B cell (primary cell): ENCODE results near the gene ING5. TPM values are rescaled to one million over a fixed set of nuclear protein-coding genes. Genes with fewer than 3 reads are reported as not detected.

Experiments
- ATAC-seq: fragments of 200-7000 bp; cut with Tn5 transposase; one replicate; pipeline ENCODE4 v1.10.0; 2021; ENCODE audit warnings: low read depth, mild to moderate bottlenecking, moderate number of reproducible peaks, moderate library complexity
- CTCF ChIA-PET: fragments of 350-600 bp; sonication (Branson Sonifier 250); formaldehyde crosslinking; loops from one replicate; lab custom pipeline; 2021; ENCODE audit warnings: antibody characterized with exemption, inconsistent platforms; lab: Charles Lee
- POLR2A ChIA-PET: fragments of 350-600 bp; sonication (Branson Sonifier 250); formaldehyde crosslinking; loops from one replicate; lab custom pipeline; 2021; ENCODE audit warnings: antibody characterized with exemption; lab: Charles Lee
- DNase-seq: peaks from one replicate; pipeline ENCODE4 v3.0.0; 2013
- H2AFZ ChIP-seq: 2 replicates; pipeline ENCODE4 v1.6.1; 2012; ENCODE audit warnings: mild to moderate bottlenecking, low read depth, low read length; ENCODE audit not compliant: insufficient read depth, poor library complexity, severe bottlenecking
- H3K27ac ChIP-seq, 2 donors: 1 replicate in 1 of 2; 2 replicates in 1 of 2; pipeline ENCODE4 v1.5.1; 2012 to 2013; ENCODE audit warnings: low read length in 2 of 2, mild to moderate bottlenecking in 2 of 2, moderate library complexity in 1 of 2
- H3K27me3 ChIP-seq, 4 experiments: fragments of 200-600 bp in 1 of 4; sonication (generic) in 1 of 4; replicated peaks in 1 of 4; 1 replicate in 2 of 4; 2 replicates in 2 of 4; pipeline versions ENCODE4 v1.6.1 to v1.7.0; 2013 to 2016; ENCODE audit warnings: low read length in 3 of 4, mild to moderate bottlenecking in 2 of 4, mixed read lengths in 1 of 4, moderate library complexity in 1 of 4; ENCODE audit not compliant: insufficient read depth in 4 of 4, control insufficient read depth in 3 of 4; ENCODE audit errors: control extremely low read depth in 1 of 4
- H3K36me3 ChIP-seq, 2 experiments: replicated peaks in 1 of 2; 1 replicate in 1 of 2; 2 replicates in 1 of 2; pipeline versions ENCODE4 v1.6.1 to v1.7.1; 2013; ENCODE audit warnings: low read length in 1 of 2; ENCODE audit not compliant: insufficient read depth in 2 of 2, control insufficient read depth in 1 of 2; ENCODE audit errors: control extremely low read depth in 1 of 2, extremely low read depth in 1 of 2
- H3K4me1 ChIP-seq, 2 donors: fragments of 200-600 bp in 1 of 2; sonication (generic) in 1 of 2; 1 replicate in 1 of 2; 2 replicates in 1 of 2; pipeline versions ENCODE4 v1.5.1 to v1.6.1; 2013 to 2017; ENCODE audit warnings: low read length in 2 of 2; ENCODE audit not compliant: control insufficient read depth in 2 of 2, insufficient read depth in 2 of 2
- H3K4me2 ChIP-seq: replicated peaks from 2 replicates; pipeline ENCODE3; 2012; ENCODE audit warnings: mild to moderate bottlenecking, low read depth, low read length; ENCODE audit not compliant: poor library complexity, severe bottlenecking
- H3K4me3 ChIP-seq, 5 experiments: fragments of 200-600 bp in 1 of 5; sonication (generic) in 1 of 5; 1 replicate in 3 of 5; 2 replicates in 2 of 5; pipeline versions ENCODE4 v1.5.1 to v1.7.0; 2011 to 2016; ENCODE audit warnings: low read length in 4 of 5, mild to moderate bottlenecking in 4 of 5, low read depth in 2 of 5, control low read depth in 1 of 5, moderate library complexity in 1 of 5; ENCODE audit not compliant: insufficient read depth in 1 of 5; ENCODE audit errors: control extremely low read depth in 1 of 5, extremely low read depth in 1 of 5
- H3K79me2 ChIP-seq: fragments of 200-600 bp; sonication (generic); one replicate; pipeline ENCODE4 v1.6.0; 2016; ENCODE audit warnings: low read length; ENCODE audit not compliant: control insufficient read depth, insufficient read depth
- H3K9ac ChIP-seq: fragments of 200-600 bp; sonication (generic); 2 replicates; pipeline ENCODE4 v1.6.1; 2017; ENCODE audit warnings: mild to moderate bottlenecking, low read length, moderate library complexity
- H3K9me3 ChIP-seq, 3 donors: one replicate each; pipeline versions ENCODE4 v1.6.1 to v1.7.1; 2013; ENCODE audit warnings: low read length in 2 of 3; ENCODE audit not compliant: control insufficient read depth in 2 of 3, insufficient read depth in 1 of 3; ENCODE audit errors: control extremely low read depth in 1 of 3
- H4K20me1 ChIP-seq: 2 replicates; pipeline ENCODE4 v1.6.0; 2012; ENCODE audit warnings: mild to moderate bottlenecking, low read length; ENCODE audit not compliant: insufficient read depth, control insufficient read depth, poor library complexity, severe bottlenecking
- H3K27ac Mint-ChIP-seq: one replicate; pipeline ENCODE4 v1.8.0; 2021; ENCODE audit warnings: mixed read lengths
- H3K27me3 Mint-ChIP-seq: one replicate; pipeline ENCODE4 v1.8.0; 2021; ENCODE audit warnings: mixed read lengths
- H3K4me1 Mint-ChIP-seq: one replicate; pipeline ENCODE4 v1.8.0; 2021; ENCODE audit warnings: mixed read lengths
- H3K4me3 Mint-ChIP-seq: one replicate; pipeline ENCODE4 v1.8.0; 2021; ENCODE audit warnings: mixed read lengths
- H3K9me3 Mint-ChIP-seq: one replicate; pipeline ENCODE4 v1.8.0; 2022; ENCODE audit warnings: mixed read lengths; ENCODE audit not compliant: insufficient read depth
- CTCF ChIP-seq: fragments of 200-600 bp; IDR thresholded peaks from one replicate; pipeline ENCODE4 v1.8.0; 2022; ENCODE audit warnings: antibody characterized with exemption, mild to moderate bottlenecking
- EZH2 ChIP-seq: IDR thresholded peaks from 2 replicates; pipeline ENCODE4 v1.6.1; 2012; ENCODE audit warnings: borderline replicate concordance, low read depth, mild to moderate bottlenecking, moderate library complexity, low read length; ENCODE audit not compliant: insufficient read depth, poor library complexity, severe bottlenecking
- WGBS: methylation state at CpG from one replicate; pipeline ENCODE4 v1.1.5; 2013; ENCODE audit warnings: missing lambda C conversion rate; ENCODE audit not compliant: insufficient coverage; 5-methylcytosine and 5-hydroxymethylcytosine counted together
- intact Hi-C: fragments of 100-400 bp; cut with micrococcal nuclease; formaldehyde crosslinking; loops from one replicate; pipeline ENCODE4 v1.10.0; 2022
- polyA plus RNA-seq: library from polyadenylated mRNA; depleted of rRNA; stranded (reverse); fragments of >200 nt; gene quantifications from 2 replicates; pipeline ENCODE4 v1.2.3, GENCODE V29; 2012
- total RNA-seq, 2 donors: library from RNA; stranded (reverse); fragments of 120-200 nt in 1 of 2; gene quantifications; 1 replicate in 1 of 2; 2 replicates in 1 of 2; pipeline versions ENCODE4 v1.2.3 to v1.2.4, GENCODE V29; 2013 to 2022

Gene ING5
- total and polyA plus RNA-seq, 2 donors (not counting 1 experiment from before 2014, with no cell fraction given): 70.7 to 82.9 TPM

- H3K27me3 Mint-ChIP-seq: peaks cover 4% of the 10 kb centered on the region
- POLR2A ChIA-PET: no interaction called here
- intact Hi-C loops: no loop called here
- no peak within 1 kb of the TSS for H3K4me3 ChIP-seq
- no peak within 1 kb of the TSS for H2AFZ ChIP-seq
- H4K20me1 ChIP-seq: no peaks in the 10 kb centered on the region
- H3K4me1 Mint-ChIP-seq: peaks cover 8% of the 10 kb centered on the region
- peaks cover 0 to 4% (median 1%) of the 10 kb centered on the region in 3 donors for H3K9me3 ChIP-seq
- H3K79me2 ChIP-seq: no peaks in the 10 kb centered on the region
- DNase-seq (no peak), ATAC-seq (no peak)
- no peak for TF ChIP-seq CTCF
- no peak for TF ChIP-seq EZH2
- CTCF ChIA-PET: no interaction called here
- peaks cover 0 to 14% of the 10 kb centered on the region in 2 donors for H3K4me1 ChIP-seq
- H3K27me3 ChIP-seq: peaks cover 0 to 13% (median 0%) of the 10 kb centered on the region in 4 experiments
- H3K4me3 Mint-ChIP-seq: no peak within 1 kb of the TSS
- peaks cover 2% of the 10 kb centered on the region for H3K9me3 Mint-ChIP-seq
- no peak within 1 kb of the TSS for H3K27ac ChIP-seq
- H3K36me3 ChIP-seq: no peaks in the 10 kb centered on the region
- WGBS: 86% methylated on average over 24 of the region's 27 CpGs
- H3K9ac ChIP-seq: no peak within 1 kb of the TSS
- H3K27ac Mint-ChIP-seq: no peak within 1 kb of the TSS
- H3K4me2 ChIP-seq: no peak within 1 kb of the TSS
Observed at GRCh38 chr2:241776336-241777169, 74.7 kb downstream of the ING5 start, which contains the start of gene GAL3ST2. Gene GAL3ST2 (plus strand): TSS chr2:241776822. CDS start chr2:241776956, 134 bp downstream.

GRCh38 chr2:241777170-241777685, 75.4 kb downstream of the ING5 start:
- H2AFZ ChIP-seq: no peak overlapping the region
- H3K4me1 ChIP-seq: peaks cover 0 to 8% of the 10 kb centered on the region in 2 donors
- H3K27me3 ChIP-seq: peaks cover 0 to 13% (median 0%) of the 10 kb centered on the region in 4 experiments
- H4K20me1 ChIP-seq: no peaks in the 10 kb centered on the region
- no peak overlapping the region for H3K27ac Mint-ChIP-seq
- peaks cover 2% of the 10 kb centered on the region for H3K4me1 Mint-ChIP-seq
- intact Hi-C loops: no loop called here
- no peaks in the 10 kb centered on the region for H3K36me3 ChIP-seq
- no peak overlapping the region for H3K4me3 Mint-ChIP-seq
- H3K9ac ChIP-seq: no peak overlapping the region
- CTCF ChIA-PET: no interaction called here
- no peak for DNase-seq
- H3K4me2 ChIP-seq: no peak overlapping the region
- H3K9me3 ChIP-seq: peaks cover 0 to 4% (median 1%) of the 10 kb centered on the region in 3 donors
- 94% methylated on average over 20 of the region's 22 CpGs for WGBS
- H3K27me3 Mint-ChIP-seq: peaks cover 4% of the 10 kb centered on the region
- no peak overlapping the region for H3K27ac ChIP-seq
- TF ChIP-seq CTCF (no peak), EZH2 (no peak)
- peaks cover 2% of the 10 kb centered on the region for H3K9me3 Mint-ChIP-seq
- no peaks in the 10 kb centered on the region for H3K79me2 ChIP-seq
- no peak overlapping the region for H3K4me3 ChIP-seq
- ATAC-seq: no peak
- POLR2A ChIA-PET: no interaction called here
